GM23248 (cell line): Measurements from ENCODE around the gene MYO16. TPM values are rescaled to one million over a fixed set of nuclear protein-coding genes. Genes with fewer than 3 reads are reported as not detected.

Experiments used
- DNase-seq: peaks from one replicate; pipeline ENCODE4 v3.0.0-alpha.2; 2015
- H2AFZ ChIP-seq: fragments of 200-600 bp; sonication (generic); 2 replicates; pipeline ENCODE4 v1.6.1; 2016; ENCODE audit warnings: antibody characterized with exemption
- H3F3A ChIP-seq: fragments of 200-600 bp; sonication (generic); 2 replicates; pipeline ENCODE4 v1.6.1; 2016; ENCODE audit warnings: mild to moderate bottlenecking, antibody characterized with exemption, mixed run types; ENCODE audit not compliant: insufficient read depth
- H3K27ac ChIP-seq: fragments of 200-600 bp; sonication (generic); 2 replicates; pipeline ENCODE4 v1.5.1; 2016; ENCODE audit warnings: mild to moderate bottlenecking
- H3K27me3 ChIP-seq: fragments of 200-600 bp; sonication (generic); replicated peaks from 2 replicates; pipeline ENCODE4 v1.6.1; 2016; ENCODE audit warnings: mild to moderate bottlenecking; ENCODE audit not compliant: insufficient read depth
- H3K36me3 ChIP-seq: fragments of 200-600 bp; sonication (generic); 2 replicates; pipeline ENCODE4 v1.6.1; 2016; ENCODE audit warnings: low read depth, mild to moderate bottlenecking
- H3K4me1 ChIP-seq: fragments of 200-600 bp; sonication (generic); 2 replicates; pipeline ENCODE4 v1.6.1; 2016; ENCODE audit warnings: mild to moderate bottlenecking; ENCODE audit not compliant: insufficient read depth
- H3K4me2 ChIP-seq: fragments of 200-600 bp; sonication (generic); one replicate; pipeline ENCODE4 v1.6.1; 2016; ENCODE audit warnings: mild to moderate bottlenecking; ENCODE audit not compliant: unreplicated experiment
- H3K4me3 ChIP-seq: fragments of 200-600 bp; sonication (generic); 2 replicates; pipeline ENCODE4 v1.5.1; 2016; ENCODE audit warnings: mild to moderate bottlenecking
- H3K79me2 ChIP-seq: fragments of 200-600 bp; sonication (generic); 2 replicates; pipeline ENCODE4 v1.6.1; 2016; ENCODE audit warnings: mild to moderate bottlenecking; ENCODE audit not compliant: insufficient read depth
- H3K9ac ChIP-seq: fragments of 200-600 bp; sonication (generic); 2 replicates; pipeline ENCODE4 v1.6.1; 2016; ENCODE audit warnings: mild to moderate bottlenecking
- H3K9me2 ChIP-seq: fragments of 200-600 bp; sonication (generic); 2 replicates; pipeline ENCODE4 v1.6.1; 2016; ENCODE audit warnings: mixed run types, mild to moderate bottlenecking, moderate library complexity; ENCODE audit not compliant: insufficient read depth
- H3K9me3 ChIP-seq: fragments of 200-600 bp; sonication (generic); one replicate; pipeline ENCODE4 v1.6.1; 2017; ENCODE audit warnings: low read depth
- H4K20me1 ChIP-seq: fragments of 200-600 bp; sonication (generic); 2 replicates; pipeline ENCODE4 v1.6.0; 2016; ENCODE audit not compliant: insufficient read depth
- EZH2 ChIP-seq: fragments of 200-600 bp; sonication (generic); IDR thresholded peaks from 2 replicates; pipeline ENCODE4 v1.6.1; 2018; ENCODE audit warnings: antibody characterized with exemption, mild to moderate bottlenecking; ENCODE audit not compliant: insufficient read depth, poor library complexity, severe bottlenecking
- EZH2phosphoT487 ChIP-seq: fragments of 200-600 bp; sonication (generic); IDR thresholded peaks from 2 replicates; pipeline ENCODE4 v1.6.1; 2018; ENCODE audit warnings: antibody characterized with exemption, moderate library complexity, mild to moderate bottlenecking, low read depth; ENCODE audit not compliant: insufficient read depth
- WGBS, 2 experiments: methylation state at CpG; one replicate each; pipeline ENCODE4 v1.1.6; 2015 to 2017; ENCODE audit warnings: low lambda C conversion rate in 2 of 2, low coverage in 1 of 2; ENCODE audit errors: missing lambda C conversion rate in 2 of 2; 5-methylcytosine and 5-hydroxymethylcytosine counted together
- in situ Hi-C: fragments of 300-500 bp; cut with MboI; formaldehyde crosslinking; loops from 2 replicates; pipeline ENCODE4 v1.15.0; 2020
- polyA plus RNA-seq: library from polyadenylated mRNA; unstranded; fragments of >200 nt; fragmentation: Nextera tagmentation; extraction: Ambion mirVana; gene quantifications from 2 replicates; pipeline ENCODE4 v1.2.1, GENCODE V29; 2016
- total RNA-seq: library from RNA; depleted of rRNA; stranded (reverse); fragments of >200 nt; shearing (Covaris generic); gene quantifications from 2 replicates; pipeline ENCODE4 v1.2.3, GENCODE V29; 2014

MYO16 gene
- total and polyA plus RNA-seq, 2 experiments from 2014 or later: not detected

GRCh38 chr13:109100705-109101304 lies 471.4 kb downstream of the MYO16 start:
- Histone ChIP-seq H3F3A (no peaks in the 10 kb centered on the region), H3K4me3 (no peak overlapping the region), H2AFZ (no peak overlapping the region), H3K27ac (no peak overlapping the region), H3K4me1 (no peaks in the 10 kb centered on the region), H3K9me2 (no peaks in the 10 kb centered on the region), H3K9ac (no peak overlapping the region), H3K79me2 (no peaks in the 10 kb centered on the region), H3K36me3 (no peaks in the 10 kb centered on the region), H3K9me3 (no peaks in the 10 kb centered on the region), H3K4me2 (no peak overlapping the region), H4K20me1 (no peaks in the 10 kb centered on the region), H3K27me3 (peaks cover 22% of the 10 kb centered on the region; the same call in 1 of the 2 replicates)
- WGBS, 2 experiments: 26 to 30% methylated on average over 8 of the region's 8 CpGs
- TF ChIP-seq EZH2: no peak
- no peak for TF ChIP-seq EZH2phosphoT487
- in situ Hi-C loops: no loop called here
- peak; percentile 11 for DNase-seq

GRCh38 chr13:109101550-109102144 lies 472.2 kb downstream of the MYO16 start:
- in situ Hi-C loops: no loop called here
- TF ChIP-seq EZH2phosphoT487 (no peak), EZH2 (no peak)
- 47 to 48% methylated on average over 3 of the region's 3 CpGs for WGBS, 2 experiments

GRCh38 chr13:109105899-109106298 lies 476.5 kb downstream of the MYO16 start:
- no peaks in the 10 kb centered on the region for H3K9me3 ChIP-seq
- no peak overlapping the region for H3K4me3 ChIP-seq
- no peak overlapping the region for H2AFZ ChIP-seq
- DNase-seq: no peak
- H3K27me3 ChIP-seq: peaks cover 49% of the 10 kb centered on the region
- no peak overlapping the region for H3K9ac ChIP-seq
- no peak overlapping the region for H3K4me2 ChIP-seq
- no peaks in the 10 kb centered on the region for H4K20me1 ChIP-seq
- H3K9me2 ChIP-seq: no peaks in the 10 kb centered on the region
- H3K4me1 ChIP-seq: no peaks in the 10 kb centered on the region
- no peaks in the 10 kb centered on the region for H3K36me3 ChIP-seq
- WGBS, 2 experiments: 19 to 23% methylated on average over 4 of the region's 4 CpGs
- in situ Hi-C loops: no loop called here
- H3K27ac ChIP-seq: no peak overlapping the region
- H3F3A ChIP-seq: no peaks in the 10 kb centered on the region
- no peak for TF ChIP-seq EZH2phosphoT487
- no peak for TF ChIP-seq EZH2
- no peaks in the 10 kb centered on the region for H3K79me2 ChIP-seq

More at GRCh38 chr13:109101550-109102144, 472.2 kb downstream of the MYO16 start:
- H3K79me2 ChIP-seq: no peaks in the 10 kb centered on the region
- peaks cover 31% of the 10 kb centered on the region; the same call in 1 of the 2 replicates for H3K27me3 ChIP-seq
- no peak overlapping the region for H3K9ac ChIP-seq
- DNase-seq: peak; percentile 8
- H3K4me3 ChIP-seq: no peak overlapping the region
- no peaks in the 10 kb centered on the region for H3K9me3 ChIP-seq
- H3K9me2 ChIP-seq: no peaks in the 10 kb centered on the region
- no peaks in the 10 kb centered on the region for H4K20me1 ChIP-seq
- no peaks in the 10 kb centered on the region for H3F3A ChIP-seq
- H3K36me3 ChIP-seq: no peaks in the 10 kb centered on the region
- no peak overlapping the region for H2AFZ ChIP-seq
- no peaks in the 10 kb centered on the region for H3K4me1 ChIP-seq
- no peak overlapping the region for H3K4me2 ChIP-seq
- no peak overlapping the region for H3K27ac ChIP-seq

GRCh38 chr13:109110159-109110558 lies 480.7 kb downstream of the MYO16 start:
- Histone ChIP-seq H3K4me3 (no peak overlapping the region), H3K27ac (no peak overlapping the region), H3K4me2 (no peak overlapping the region), H3K9ac (no peak overlapping the region), H3K27me3 (peaks cover 57% of the 10 kb centered on the region), H3F3A (no peaks in the 10 kb centered on the region), H4K20me1 (no peaks in the 10 kb centered on the region), H3K4me1 (no peaks in the 10 kb centered on the region), H3K36me3 (no peaks in the 10 kb centered on the region), H2AFZ (no peak overlapping the region), H3K9me2 (no peaks in the 10 kb centered on the region), H3K9me3 (no peaks in the 10 kb centered on the region), H3K79me2 (no peaks in the 10 kb centered on the region)
- no peak for DNase-seq
- WGBS, 2 experiments: 9 to 12% methylated on average over 1 of the region's 1 CpG
- TF ChIP-seq EZH2phosphoT487 (no peak), EZH2 (no peak)
- in situ Hi-C loops: no loop called here
